HepG2 (cell line): ENCODE data around the gene YWHAQ. TPM values are rescaled to one million over a fixed set of nuclear protein-coding genes. Genes with fewer than 3 reads are reported as not detected.

Experiments used
- HNF4A ChIP-seq: sonication (generic); formaldehyde crosslinking; IDR thresholded peaks from 2 replicates; pipeline ENCODE4 v1.4.0; 2020; ENCODE audit warnings: missing genetic modification reagents
- IRF2 ChIP-seq: IDR thresholded peaks from 2 replicates; pipeline ENCODE4 v1.6.1; 2018; ENCODE audit warnings: missing genetic modification reagents, missing compliant biosample characterization
- KLF16 ChIP-seq, 2 experiments: sonication (generic) in 1 of 2; formaldehyde crosslinking in 1 of 2; IDR thresholded peaks; 2 replicates each; pipeline versions ENCODE4 v1.6.1 to v1.8.0; 2016 to 2023; ENCODE audit warnings: missing genetic modification reagents in 2 of 2, missing compliant biosample characterization in 1 of 2
- NR2F2 ChIP-seq: IDR thresholded peaks from 2 replicates; pipeline ENCODE4 v1.6.1; 2012; ENCODE audit warnings: low read depth, inconsistent platforms, borderline replicate concordance
- PRDM4 ChIP-seq: sonication (generic); formaldehyde crosslinking; IDR thresholded peaks from 2 replicates; pipeline ENCODE4 v1.9.0; 2021; ENCODE audit warnings: missing genetic modification reagents, borderline replicate concordance
- PRMT3 ChIP-seq: sonication (generic); formaldehyde crosslinking; IDR thresholded peaks from 2 replicates; pipeline ENCODE4 v1.8.1; 2022; ENCODE audit warnings: low read depth, mild to moderate bottlenecking, moderate library complexity, missing genetic modification reagents, borderline replicate concordance
- RARG ChIP-seq: sonication (generic); formaldehyde crosslinking; IDR thresholded peaks from 2 replicates; pipeline ENCODE4 v1.4.0; 2020; ENCODE audit warnings: low read depth, mild to moderate bottlenecking, missing genetic modification reagents
- RERE ChIP-seq: IDR thresholded peaks from 2 replicates; pipeline ENCODE4 v1.6.1; 2016; ENCODE audit warnings: low read depth, missing genetic modification reagents, missing compliant biosample characterization
- RFXAP ChIP-seq: sonication (generic); formaldehyde crosslinking; IDR thresholded peaks from 2 replicates; pipeline ENCODE4 v1.4.0; 2020; ENCODE audit warnings: missing genetic modification reagents, borderline replicate concordance
- SNAPC4 ChIP-seq: sonication (generic); formaldehyde crosslinking; IDR thresholded peaks from 2 replicates; pipeline ENCODE4 v1.4.0; 2020; ENCODE audit warnings: mild to moderate bottlenecking, missing genetic modification reagents
- SOX13 ChIP-seq, 3 experiments: fragments of 450-650 bp in 1 of 3; sonication (generic) in 1 of 3; formaldehyde crosslinking in 1 of 3; IDR thresholded peaks in 2 of 3; conservative IDR thresholded peaks in 1 of 3; 2 replicates each; pipeline versions ENCODE4 v1.5.0 to v1.6.1; 2016 to 2020; ENCODE audit warnings: antibody characterized with exemption in 1 of 3, mild to moderate bottlenecking in 1 of 3, missing compliant biosample characterization in 1 of 3, missing genetic modification reagents in 1 of 3, moderate library complexity in 1 of 3
- TBL1XR1 ChIP-seq: fragments of 150-350 bp; IDR thresholded peaks from 2 replicates; pipeline ENCODE4 v1.6.1; 2014; ENCODE audit warnings: borderline replicate concordance, low read length; ENCODE audit not compliant: partially characterized antibody
- ZNF451 ChIP-seq: sonication (generic); formaldehyde crosslinking; IDR thresholded peaks from 2 replicates; pipeline ENCODE4 v1.5.0; 2020; ENCODE audit warnings: mild to moderate bottlenecking, missing genetic modification reagents
- ZSCAN5A ChIP-seq: sonication (generic); formaldehyde crosslinking; IDR thresholded peaks from 2 replicates; pipeline ENCODE4 v1.8.0; 2022; ENCODE audit warnings: mild to moderate bottlenecking, missing genetic modification reagents, borderline replicate concordance
- polyA plus RNA-seq, 8 experiments: library from polyadenylated mRNA; depleted of rRNA in 3 of 8; stranded (reverse) in 7 of 8; unstranded in 1 of 8; fragments of >200 nt; fragmentation: Illumina TruSeq in 4 of 8; extraction: Trizol in 4 of 8; gene quantifications; 2 replicates each; pipeline versions ENCODE4 v1.2.1 to v1.2.3, GENCODE V29; 2011 to 2016; ENCODE audit warnings: low read depth in 4 of 8, missing spikeins in 1 of 8, mixed read lengths in 1 of 8; ENCODE audit not compliant: insufficient read depth in 1 of 8
- total RNA-seq, 5 experiments: library from RNA; depleted of rRNA; stranded (reverse); fragments of >200 nt; fragmentation: Illumina TruSeq; extraction: Trizol; gene quantifications; 2 replicates each; pipeline ENCODE4 v1.2.3, GENCODE V29; 2016; ENCODE audit warnings: low read depth in 1 of 5

The YWHAQ gene
- total and polyA plus RNA-seq, 2 of the 13 experiments (the other 11 are each of a cell fraction or from before 2014, with no cell fraction given), result 160 to 304 TPM

- TF ChIP-seq RERE (CRISPR knock-in tag) (0 out of 2 replicates have a peak, but pooled peaks have one; percentile 46), KLF16 (CRISPR knock-in tag; IDR thresholded peaks at IDR 0.05) (0 out of 4 replicates have a peak, but pooled peaks of 1 of the 2 experiments have one; percentile 46), SOX13 (IDR thresholded peaks at IDR 0.05) (no peak), SOX13 (CRISPR knock-in tag; conservative IDR thresholded peaks at IDR 0.05 in 1 of 2, IDR thresholded peaks at IDR 0.05 in 1 of 2) (peak in 1 of 2 experiments; percentile 68; a peak in 2 of 4 replicates), RARG (no peak), NR2F2 (peak; percentile 70), ZNF451 (no peak), TBL1XR1 (peak; percentile 98), RFXAP (0 out of 2 replicates have a peak, but pooled peaks have one; percentile 23), ZSCAN5A (CRISPR knock-in tag) (no peak), SNAPC4 (CRISPR knock-in tag) (no peak), IRF2 (peak; percentile 73), HNF4A (peak; percentile 53), PRMT3 (no peak), PRDM4 (no peak)
These were observed 26.3 kb upstream of the YWHAQ start (continued) for GRCh38 chr2:9657083-9657482.
